Measurements from ENCODE around the gene TREML4.

Gene TREML4

GRCh38 chr6:41256383-41256782, 28.2 kb downstream of the TREML4 start:
- peaks cover 8% of the 10 kb centered on the region for H3K9me3 ChIP-seq (ENCODE audit: severe bottlenecking)
- H3K4me3 ChIP-seq (ENCODE audit: low read depth, low read length), result no peak overlapping the region
- TF ChIP-seq CTCF (IDR thresholded peaks at IDR 0.05; ENCODE audit: low read depth, low read length), result no peak
- H3K27me3 ChIP-seq (ENCODE audit: insufficient read depth, low read depth, severe bottlenecking), result peaks cover 21% of the 10 kb centered on the region
- H3K36me3 ChIP-seq, result no peaks in the 10 kb centered on the region
- no peak overlapping the region for H3K27ac ChIP-seq
- DNase-seq, result no peak

GRCh38 chr6:41257369-41258195, 29.4 kb downstream of the TREML4 start:
- no peak for DNase-seq
- Histone ChIP-seq H3K27me3 (ENCODE audit: insufficient read depth, low read depth, severe bottlenecking) (peaks cover 10% of the 10 kb centered on the region), H3K4me3 (ENCODE audit: low read depth, low read length) (no peak overlapping the region), H3K36me3 (no peaks in the 10 kb centered on the region), H3K9me3 (ENCODE audit: severe bottlenecking) (peaks cover 12% of the 10 kb centered on the region), H3K27ac (no peak overlapping the region)
- no peak for TF ChIP-seq CTCF (IDR thresholded peaks at IDR 0.05; ENCODE audit: low read depth, low read length)

- peaks cover 13% of the 10 kb centered on the region for H3K9me3 ChIP-seq (ENCODE audit: severe bottlenecking)
- no peak overlapping the region for H3K27ac ChIP-seq
- no peak for DNase-seq
- H3K27me3 ChIP-seq (ENCODE audit: insufficient read depth, low read depth, severe bottlenecking), result peaks cover 6% of the 10 kb centered on the region
- H3K36me3 ChIP-seq, result no peaks in the 10 kb centered on the region
- H3K4me3 ChIP-seq (ENCODE audit: low read depth, low read length), result no peak overlapping the region
- no peak for TF ChIP-seq CTCF (IDR thresholded peaks at IDR 0.05; ENCODE audit: low read depth, low read length)
Measured at GRCh38 chr6:41258196-41258493, 30.0 kb downstream of the TREML4 start.

DNA sequence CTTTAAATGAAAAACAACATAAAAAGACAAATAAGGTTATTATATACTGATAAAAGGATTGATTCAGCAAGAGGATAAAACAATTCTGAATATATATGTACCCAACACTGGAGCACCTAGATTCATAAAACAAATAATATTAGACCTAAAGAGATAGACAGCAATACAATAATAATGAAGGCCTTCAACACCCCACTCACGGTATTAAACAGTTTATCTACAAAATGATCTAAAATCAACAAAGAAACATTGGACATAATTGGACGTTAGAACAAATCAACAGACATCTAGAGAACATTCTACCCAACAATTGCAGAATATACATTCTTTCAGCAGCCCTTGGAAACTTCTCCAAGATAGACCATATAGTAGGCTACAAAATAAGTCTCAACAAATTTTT, 34.3 kb downstream of the TREML4 start:
- Histone ChIP-seq H3K36me3 (no peaks in the 10 kb centered on the region), H3K9me3 (ENCODE audit: severe bottlenecking) (peaks cover 19% of the 10 kb centered on the region), H3K27me3 (ENCODE audit: insufficient read depth, low read depth, severe bottlenecking) (no peaks in the 10 kb centered on the region), H3K4me3 (ENCODE audit: low read depth, low read length) (no peak overlapping the region), H3K27ac (no peak overlapping the region)
- DNase-seq, result no peak
- TF ChIP-seq CTCF (IDR thresholded peaks at IDR 0.05; ENCODE audit: low read depth, low read length), result no peak

DNA sequence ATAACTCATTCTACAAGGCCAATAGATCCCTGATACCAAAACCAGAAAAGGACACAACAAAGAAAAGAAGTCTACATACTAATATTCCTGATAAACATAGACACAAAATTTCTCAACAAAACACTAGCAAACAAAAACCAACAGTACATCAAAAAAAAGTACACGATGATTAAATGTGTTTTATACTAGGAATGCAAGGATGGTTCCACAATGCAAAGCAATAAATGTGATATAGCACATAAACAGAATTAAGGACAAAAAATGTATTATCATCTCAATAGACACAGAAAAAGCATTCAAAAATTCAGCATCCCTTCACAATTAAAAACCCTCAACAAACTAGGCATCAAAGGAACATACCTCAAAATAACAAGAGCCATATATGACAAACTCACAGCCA, 35.1 kb downstream of the TREML4 start:
- H3K27ac ChIP-seq, result no peak overlapping the region
- H3K9me3 ChIP-seq (ENCODE audit: severe bottlenecking), result peaks cover 19% of the 10 kb centered on the region
- no peaks in the 10 kb centered on the region for H3K27me3 ChIP-seq (ENCODE audit: insufficient read depth, low read depth, severe bottlenecking)
- no peak for TF ChIP-seq CTCF (IDR thresholded peaks at IDR 0.05; ENCODE audit: low read depth, low read length)
- DNase-seq, result no peak
- no peaks in the 10 kb centered on the region for H3K36me3 ChIP-seq
- H3K4me3 ChIP-seq (ENCODE audit: low read depth, low read length), result no peak overlapping the region

GRCh38 chr6:41266541-41266940, 38.4 kb downstream of the TREML4 start:
- Histone ChIP-seq H3K27ac (no peak overlapping the region), H3K36me3 (no peaks in the 10 kb centered on the region), H3K9me3 (ENCODE audit: severe bottlenecking) (peaks cover 10% of the 10 kb centered on the region), H3K4me3 (ENCODE audit: low read depth, low read length) (no peak overlapping the region), H3K27me3 (ENCODE audit: insufficient read depth, low read depth, severe bottlenecking) (peaks cover 3% of the 10 kb centered on the region)
- TF ChIP-seq CTCF (IDR thresholded peaks at IDR 0.05; ENCODE audit: low read depth, low read length), result no peak
- DNase-seq, result no peak

All from WERI-Rb-1 (cell line).